ENCODE results near the gene SMPD3. TPM values are rescaled to one million over a fixed set of nuclear protein-coding genes. Genes with fewer than 3 reads are reported as not detected.

The SMPD3 gene
- total and polyA plus RNA-seq, 2 experiments from 2014 or later, result 0.27 to 2.8 TPM

DNA sequence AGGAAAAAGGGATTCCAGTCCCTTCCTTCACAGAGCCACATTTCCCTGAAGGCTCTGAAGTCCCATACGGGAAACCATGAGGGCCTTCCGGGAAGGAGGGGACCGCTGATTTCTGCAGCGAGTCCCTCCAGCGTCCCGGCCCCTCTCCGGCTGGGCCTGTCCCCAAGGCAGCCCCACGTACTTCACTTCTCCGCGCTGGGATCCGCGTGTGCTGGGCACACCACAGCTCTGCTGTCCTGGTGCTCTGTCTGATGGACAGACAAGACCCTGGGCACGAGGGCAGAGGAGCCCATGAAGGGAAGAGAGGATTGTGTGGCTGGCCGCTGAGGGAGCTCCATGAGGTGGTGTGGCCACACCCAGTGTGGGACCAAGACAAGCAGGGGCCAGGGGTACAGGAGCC, 80.4 kb downstream of the SMPD3 start:
- no peaks in the 10 kb centered on the region for H3K36me3 ChIP-seq

DNA sequence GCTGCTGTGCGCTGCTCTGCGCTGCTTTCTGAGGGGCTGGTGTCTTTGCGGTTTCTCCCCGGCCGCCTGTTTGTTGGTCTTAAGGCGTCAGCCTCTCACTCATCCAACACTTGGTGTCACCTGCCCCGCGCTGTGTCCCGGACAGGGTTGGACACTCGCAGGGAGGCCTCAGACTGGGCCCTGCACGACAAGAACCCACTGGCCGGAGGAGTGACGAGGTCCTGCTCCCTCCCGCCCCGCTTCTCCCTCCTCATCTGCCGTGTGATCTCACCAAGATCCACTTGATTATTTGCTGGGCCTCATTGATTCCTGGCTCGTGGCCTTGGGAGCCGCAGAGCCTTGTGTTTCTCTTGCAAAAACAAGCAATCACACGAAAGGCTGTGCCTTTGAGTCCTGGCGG, 80.9 kb downstream of the SMPD3 start:
- Histone ChIP-seq H3K27ac (no peak overlapping the region), H3K27me3 (no peaks in the 10 kb centered on the region), H3K4me3 (no peak overlapping the region), H3K36me3 (no peaks in the 10 kb centered on the region), H3K4me1 (ENCODE audit: low read depth) (no peaks in the 10 kb centered on the region), H3K9me3 (ENCODE audit: low read depth) (no peaks in the 10 kb centered on the region)
- DNase-seq (ENCODE audit: low read depth in 1 of 2, low spot score in 1 of 2), result no peak
- TF ChIP-seq, protein P1, sequence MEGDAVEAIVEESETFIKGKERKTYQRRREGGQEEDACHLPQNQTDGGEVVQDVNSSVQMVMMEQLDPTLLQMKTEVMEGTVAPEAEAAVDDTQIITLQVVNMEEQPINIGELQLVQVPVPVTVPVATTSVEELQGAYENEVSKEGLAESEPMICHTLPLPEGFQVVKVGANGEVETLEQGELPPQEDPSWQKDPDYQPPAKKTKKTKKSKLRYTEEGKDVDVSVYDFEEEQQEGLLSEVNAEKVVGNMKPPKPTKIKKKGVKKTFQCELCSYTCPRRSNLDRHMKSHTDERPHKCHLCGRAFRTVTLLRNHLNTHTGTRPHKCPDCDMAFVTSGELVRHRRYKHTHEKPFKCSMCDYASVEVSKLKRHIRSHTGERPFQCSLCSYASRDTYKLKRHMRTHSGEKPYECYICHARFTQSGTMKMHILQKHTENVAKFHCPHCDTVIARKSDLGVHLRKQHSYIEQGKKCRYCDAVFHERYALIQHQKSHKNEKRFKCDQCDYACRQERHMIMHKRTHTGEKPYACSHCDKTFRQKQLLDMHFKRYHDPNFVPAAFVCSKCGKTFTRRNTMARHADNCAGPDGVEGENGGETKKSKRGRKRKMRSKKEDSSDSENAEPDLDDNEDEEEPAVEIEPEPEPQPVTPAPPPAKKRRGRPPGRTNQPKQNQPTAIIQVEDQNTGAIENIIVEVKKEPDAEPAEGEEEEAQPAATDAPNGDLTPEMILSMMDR (IDR thresholded peaks at IDR 0.05; ENCODE audit: low read depth, low read length), result no peak

More for the DNA sequence above, 80.4 kb downstream of the SMPD3 start:
- no peaks in the 10 kb centered on the region for H3K27me3 ChIP-seq
- no peaks in the 10 kb centered on the region for H3K4me1 ChIP-seq (ENCODE audit: low read depth)
- no peak for DNase-seq (ENCODE audit: low read depth in 1 of 2, low spot score in 1 of 2)
- no peak overlapping the region for H3K27ac ChIP-seq
- TF ChIP-seq, protein P1 (IDR thresholded peaks at IDR 0.05; ENCODE audit: low read depth, low read length), result no peak
- no peaks in the 10 kb centered on the region for H3K9me3 ChIP-seq (ENCODE audit: low read depth)
- H3K4me3 ChIP-seq, result no peak overlapping the region

DNA sequence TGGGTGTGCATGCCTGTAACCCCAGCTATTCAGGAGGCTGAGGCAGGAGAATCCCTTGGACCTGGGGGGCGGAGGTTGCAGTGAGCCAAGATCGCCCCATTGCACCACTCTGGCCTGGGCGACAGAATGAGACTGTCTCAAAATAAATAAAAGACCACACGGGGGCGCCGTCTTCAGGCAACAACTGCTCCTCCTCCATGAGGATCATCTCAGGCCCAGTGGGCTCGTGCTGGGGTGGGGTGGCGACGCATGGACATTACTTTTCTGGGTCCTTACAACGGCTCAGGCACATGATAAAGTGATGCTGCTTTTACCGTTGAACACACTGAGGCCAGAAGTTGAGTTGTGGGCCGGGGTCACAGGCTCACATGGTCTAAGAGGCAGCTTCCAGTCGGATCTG, 81.3 kb downstream of the SMPD3 start:
- H3K9me3 ChIP-seq (ENCODE audit: low read depth), result no peaks in the 10 kb centered on the region
- DNase-seq (ENCODE audit: low read depth in 1 of 2, low spot score in 1 of 2), result peak; percentile 48 to 72
- no peaks in the 10 kb centered on the region for H3K27me3 ChIP-seq
- no peaks in the 10 kb centered on the region for H3K36me3 ChIP-seq
- TF ChIP-seq, protein P1 (IDR thresholded peaks at IDR 0.05; ENCODE audit: low read depth, low read length), result peak; percentile 32
- H3K4me1 ChIP-seq (ENCODE audit: low read depth), result no peaks in the 10 kb centered on the region
- no peak overlapping the region for H3K4me3 ChIP-seq
- no peak overlapping the region for H3K27ac ChIP-seq

DNA sequence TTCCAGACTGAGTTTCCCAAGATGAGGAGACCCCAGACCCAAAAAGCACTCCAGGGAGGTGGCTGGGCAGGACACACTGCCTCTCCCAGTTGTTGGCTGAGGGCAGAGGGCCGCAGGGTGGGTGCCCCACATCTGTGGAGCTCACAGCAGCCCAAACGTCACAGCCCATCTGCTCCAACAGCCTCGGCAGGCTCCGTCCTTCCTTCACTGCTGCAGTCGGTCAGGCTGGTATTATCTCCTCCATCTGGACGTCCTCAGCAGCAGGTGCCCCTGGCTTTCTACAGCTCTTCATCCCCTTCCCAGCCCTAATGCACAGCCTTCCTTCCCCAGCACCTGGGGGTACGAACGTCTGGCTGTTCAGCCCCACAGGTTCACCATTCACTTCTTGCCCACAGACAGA, 82.2 kb downstream of the SMPD3 start:
- Histone ChIP-seq H3K9me3 (ENCODE audit: low read depth) (no peaks in the 10 kb centered on the region), H3K4me3 (no peak overlapping the region), H3K27me3 (no peaks in the 10 kb centered on the region), H3K27ac (no peak overlapping the region), H3K4me1 (ENCODE audit: low read depth) (no peaks in the 10 kb centered on the region), H3K36me3 (no peaks in the 10 kb centered on the region)
- no peak for DNase-seq (ENCODE audit: low read depth in 1 of 2, low spot score in 1 of 2)
- TF ChIP-seq, protein P1 (IDR thresholded peaks at IDR 0.05; ENCODE audit: low read depth, low read length), result no peak

DNA sequence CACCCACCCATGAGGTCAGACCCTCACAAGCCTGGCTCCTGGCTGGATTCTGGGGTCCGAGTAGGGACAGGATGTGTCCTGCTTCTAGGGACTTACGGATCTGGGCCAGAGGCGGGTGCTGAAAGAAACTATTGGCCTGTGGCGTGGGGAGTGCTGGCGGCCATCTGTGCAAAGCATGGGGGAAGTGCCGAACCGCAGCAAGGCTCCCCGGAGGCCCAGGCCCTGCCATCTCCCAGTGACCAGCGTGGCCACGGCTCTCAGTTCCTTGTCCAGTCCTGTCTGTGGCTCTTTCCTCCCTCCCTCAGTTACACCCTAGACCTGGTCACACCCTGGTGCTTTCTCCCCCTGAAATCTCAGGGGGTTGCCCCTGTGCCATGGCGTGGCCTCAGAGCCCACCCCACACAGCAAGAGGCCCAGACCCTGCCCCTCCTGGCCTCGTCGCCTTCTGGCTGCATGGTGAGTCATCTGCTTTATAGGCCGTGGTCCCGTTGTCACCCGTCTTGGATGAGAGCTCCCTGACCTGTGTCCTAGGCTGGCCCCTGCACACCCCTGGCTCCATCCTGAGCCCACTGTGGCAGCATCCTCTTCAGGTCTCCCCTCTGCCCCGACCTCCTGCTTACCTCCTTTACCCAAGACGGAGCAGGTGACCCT, 83.0 kb downstream of the SMPD3 start:
- Histone ChIP-seq H3K4me1 (ENCODE audit: low read depth) (no peaks in the 10 kb centered on the region), H3K4me3 (no peak overlapping the region), H3K27ac (no peak overlapping the region), H3K9me3 (ENCODE audit: low read depth) (no peaks in the 10 kb centered on the region), H3K36me3 (no peaks in the 10 kb centered on the region), H3K27me3 (no peaks in the 10 kb centered on the region)
- TF ChIP-seq, protein P1 (IDR thresholded peaks at IDR 0.05; ENCODE audit: low read depth, low read length), result no peak
- no peak for DNase-seq (ENCODE audit: low read depth in 1 of 2, low spot score in 1 of 2)
